ENCODE measurements around the gene C16orf92. TPM values are rescaled to one million over a fixed set of nuclear protein-coding genes. Genes with fewer than 3 reads are reported as not detected.

C16orf92 gene
- total RNA-seq, 1 donor from 2014 or later = not detected

DNA sequence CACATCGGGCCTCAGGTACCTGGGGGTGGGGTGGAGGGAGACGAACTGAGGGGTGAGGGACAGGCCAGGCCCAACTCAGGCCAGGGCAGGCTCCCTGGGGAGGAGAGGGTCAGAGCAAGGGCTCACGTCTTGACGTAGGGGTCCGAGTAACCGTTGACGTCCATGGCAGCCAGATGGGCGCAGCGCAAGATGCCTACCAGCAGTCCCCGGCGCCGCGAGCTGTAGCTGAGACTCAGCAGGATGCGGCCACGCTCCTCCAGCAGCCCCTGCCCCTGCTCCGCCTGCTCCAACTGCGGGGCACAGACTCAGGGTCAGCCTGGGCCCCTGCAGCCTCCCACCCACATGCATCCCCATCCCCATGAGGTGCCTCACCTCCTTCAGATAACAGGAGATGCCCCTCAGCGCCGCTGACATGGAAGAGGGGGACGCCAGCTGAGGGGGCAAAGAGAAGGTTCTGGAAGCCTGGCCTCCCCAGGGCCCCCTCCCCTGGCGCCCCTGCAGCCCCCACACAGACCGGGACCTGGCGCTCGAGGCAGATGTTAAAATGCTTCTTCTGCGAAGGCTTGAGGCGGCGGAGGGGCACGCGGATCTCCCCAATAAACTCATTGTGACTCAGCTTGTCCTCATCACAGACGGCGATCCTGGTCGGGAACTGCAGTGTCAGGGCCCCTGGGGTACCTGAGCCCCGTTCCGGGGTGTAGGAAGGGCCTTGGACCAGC is 16.2 kb upstream of the C16orf92 start:
- Histone ChIP-seq H2AFZ (ENCODE audit: low read depth, low read length) (no peak overlapping the region), H3K79me2 (ENCODE audit: insufficient read depth, low read length) (no peaks in the 10 kb centered on the region), H3K9ac (ENCODE audit: low read length) (no peak overlapping the region), H3K4me3 (ENCODE audit: insufficient read depth, low read depth, low read length) (no peak overlapping the region), H3K4me1 (ENCODE audit: insufficient read depth, low read length) (peaks cover 5% of the 10 kb centered on the region), H3K36me3 (ENCODE audit: insufficient read depth, low read length) (no peaks in the 10 kb centered on the region), H3K27ac (ENCODE audit: low read depth, low read length) (no peak overlapping the region), H3K9me3 (ENCODE audit: insufficient read depth, low read depth, low read length) (no peaks in the 10 kb centered on the region), H3K27me3 (ENCODE audit: insufficient read depth, low read length) (peaks cover 8% of the 10 kb centered on the region), H4K20me1 (ENCODE audit: insufficient read depth, low read length) (peaks cover 17% of the 10 kb centered on the region), H3K4me2 (ENCODE audit: low read length) (no peak overlapping the region)
- Mint-ChIP-seq H3K4me3 (ENCODE audit: unreplicated experiment) (no peak overlapping the region), H3K27me3 (ENCODE audit: low read depth, unreplicated experiment) (peaks cover 20% of the 10 kb centered on the region), H3K27ac (ENCODE audit: unreplicated experiment) (no peak overlapping the region), H3K9me3 (ENCODE audit: unreplicated experiment) (no peaks in the 10 kb centered on the region), H3K4me1 (ENCODE audit: low read depth, unreplicated experiment) (no peaks in the 10 kb centered on the region), H3K36me3 (ENCODE audit: low read depth, unreplicated experiment) (peaks cover 7% of the 10 kb centered on the region)
- FAIRE-seq (no peak), DNase-seq (ENCODE audit: low read depth) (no peak)
- TF ChIP-seq EZH2 (IDR thresholded peaks at IDR 0.05; ENCODE audit: insufficient read depth, low read length) = no peak

DNA sequence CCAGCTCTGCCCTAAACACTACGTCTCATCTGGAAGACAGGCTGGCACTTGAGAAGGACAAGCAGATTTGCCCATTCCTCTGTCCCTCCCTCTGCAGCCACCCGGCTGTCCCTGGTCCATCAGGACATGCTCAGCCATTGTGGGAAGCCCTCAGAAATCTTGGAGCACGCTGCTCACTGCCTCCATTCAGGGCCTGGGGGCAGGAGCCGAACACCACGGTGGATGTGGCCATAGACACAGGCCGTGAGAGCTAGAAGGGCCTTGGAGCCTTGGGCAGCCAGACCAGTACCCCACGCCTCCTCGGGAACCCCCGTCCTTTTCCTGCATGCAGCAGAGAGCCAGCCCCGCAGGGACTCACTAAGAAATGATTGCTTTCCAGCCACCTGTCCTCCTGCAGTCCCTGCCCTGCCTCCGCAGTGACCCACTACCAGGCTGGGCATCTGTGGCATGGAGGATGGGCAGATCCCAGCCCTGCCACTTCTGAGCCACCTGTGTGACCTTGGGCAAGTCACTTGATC is 15.6 kb upstream of the C16orf92 start:
- Histone ChIP-seq H2AFZ (ENCODE audit: low read depth, low read length) (no peak overlapping the region), H3K4me2 (ENCODE audit: low read length) (no peak overlapping the region), H3K4me1 (ENCODE audit: insufficient read depth, low read length) (peaks cover 5% of the 10 kb centered on the region), H3K9me3 (ENCODE audit: insufficient read depth, low read depth, low read length) (no peaks in the 10 kb centered on the region), H3K36me3 (ENCODE audit: insufficient read depth, low read length) (no peaks in the 10 kb centered on the region), H3K27me3 (ENCODE audit: insufficient read depth, low read length) (peaks cover 8% of the 10 kb centered on the region), H3K27ac (ENCODE audit: low read depth, low read length) (no peak overlapping the region), H3K9ac (ENCODE audit: low read length) (no peak overlapping the region), H3K79me2 (ENCODE audit: insufficient read depth, low read length) (no peaks in the 10 kb centered on the region), H4K20me1 (ENCODE audit: insufficient read depth, low read length) (peaks cover 13% of the 10 kb centered on the region), H3K4me3 (ENCODE audit: insufficient read depth, low read depth, low read length) (no peak overlapping the region)
- Mint-ChIP-seq H3K4me3 (ENCODE audit: unreplicated experiment) (no peak overlapping the region), H3K27me3 (ENCODE audit: low read depth, unreplicated experiment) (peaks cover 26% of the 10 kb centered on the region), H3K4me1 (ENCODE audit: low read depth, unreplicated experiment) (no peaks in the 10 kb centered on the region), H3K9me3 (ENCODE audit: unreplicated experiment) (no peaks in the 10 kb centered on the region), H3K36me3 (ENCODE audit: low read depth, unreplicated experiment) (peaks cover 4% of the 10 kb centered on the region), H3K27ac (ENCODE audit: unreplicated experiment) (no peak overlapping the region)
- FAIRE-seq (no peak), DNase-seq (ENCODE audit: low read depth) (no peak)
- TF ChIP-seq CTCF (IDR thresholded peaks at IDR 0.05; ENCODE audit: insufficient read depth, low read depth, low read length) = no peak
- no peak for TF ChIP-seq EZH2 (IDR thresholded peaks at IDR 0.05; ENCODE audit: insufficient read depth, low read length)

GRCh38 chr16:30009085-30009862 is 13.7 kb upstream of the C16orf92 start:
- no peak overlapping the region for H3K4me3 Mint-ChIP-seq (ENCODE audit: unreplicated experiment)
- Histone ChIP-seq H3K4me1 (ENCODE audit: insufficient read depth, low read length) (peaks cover 5% of the 10 kb centered on the region), H2AFZ (ENCODE audit: low read depth, low read length) (no peak overlapping the region), H4K20me1 (ENCODE audit: insufficient read depth, low read length) (peaks cover 5% of the 10 kb centered on the region), H3K9me3 (ENCODE audit: insufficient read depth, low read depth, low read length) (no peaks in the 10 kb centered on the region), H3K4me3 (ENCODE audit: insufficient read depth, low read depth, low read length) (no peak overlapping the region), H3K9ac (ENCODE audit: low read length) (no peak overlapping the region), H3K79me2 (ENCODE audit: insufficient read depth, low read length) (no peaks in the 10 kb centered on the region), H3K27me3 (ENCODE audit: insufficient read depth, low read length) (peaks cover 8% of the 10 kb centered on the region), H3K36me3 (ENCODE audit: insufficient read depth, low read length) (no peaks in the 10 kb centered on the region), H3K27ac (ENCODE audit: low read depth, low read length) (no peak overlapping the region), H3K4me2 (ENCODE audit: low read length) (no peak overlapping the region)
- no peaks in the 10 kb centered on the region for H3K4me1 Mint-ChIP-seq (ENCODE audit: low read depth, unreplicated experiment)
- FAIRE-seq (no peak), DNase-seq (ENCODE audit: low read depth) (no peak)
- peaks cover 4% of the 10 kb centered on the region for H3K36me3 Mint-ChIP-seq (ENCODE audit: low read depth, unreplicated experiment)
- no peaks in the 10 kb centered on the region for H3K9me3 Mint-ChIP-seq (ENCODE audit: unreplicated experiment)
- peaks cover 30% of the 10 kb centered on the region for H3K27me3 Mint-ChIP-seq (ENCODE audit: low read depth, unreplicated experiment)
- H3K27ac Mint-ChIP-seq (ENCODE audit: unreplicated experiment) = no peak overlapping the region
- no peak for TF ChIP-seq EZH2 (IDR thresholded peaks at IDR 0.05; ENCODE audit: insufficient read depth, low read length)
- TF ChIP-seq CTCF (IDR thresholded peaks at IDR 0.05; ENCODE audit: insufficient read depth, low read depth, low read length) = no peak
